IPS-NIHi11 (cell line): ENCODE results near the gene SLC1A7.

Experiments used
- DNase-seq: peaks from one replicate; pipeline ENCODE4 v3.0.0; 2012; ENCODE audit warnings: mixed read lengths, low spot score

SLC1A7 gene

DNA sequence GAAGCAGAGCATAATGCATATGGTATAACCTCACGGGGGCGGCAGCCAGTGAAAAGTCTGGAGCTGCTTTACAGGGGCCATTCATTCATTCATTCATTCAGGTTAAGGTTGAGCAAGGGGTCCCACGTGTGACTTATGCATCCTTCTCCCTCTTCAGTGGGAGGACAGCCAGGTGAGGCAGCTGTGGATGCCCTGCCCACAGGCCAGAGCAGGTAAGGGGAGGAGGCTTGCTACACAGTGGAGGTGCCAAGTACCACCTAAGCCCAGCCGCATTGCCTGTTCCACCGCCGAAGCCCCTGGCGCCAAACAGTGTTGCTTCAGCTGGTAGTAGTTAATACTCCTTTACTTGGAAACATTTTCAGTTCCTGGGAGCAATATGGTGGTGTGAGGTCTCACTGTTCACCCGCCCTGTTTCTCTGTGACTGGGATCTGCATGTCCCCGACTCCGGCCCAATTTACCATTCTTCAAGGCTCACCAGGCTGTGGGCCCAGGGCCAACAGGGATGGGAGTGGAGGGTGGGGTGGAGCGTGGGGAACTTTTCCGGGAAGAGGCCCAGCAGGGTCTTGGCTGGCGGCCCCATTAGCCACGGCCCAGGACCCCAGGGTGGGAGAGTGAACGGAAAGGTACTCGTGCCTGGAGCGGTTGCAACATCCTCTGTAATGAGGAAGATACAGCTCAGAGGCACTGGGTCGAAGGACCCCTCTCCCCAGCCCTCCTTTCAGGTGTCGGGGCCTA is 81.1 kb downstream of the SLC1A7 start:
- no peak for DNase-seq

DNA sequence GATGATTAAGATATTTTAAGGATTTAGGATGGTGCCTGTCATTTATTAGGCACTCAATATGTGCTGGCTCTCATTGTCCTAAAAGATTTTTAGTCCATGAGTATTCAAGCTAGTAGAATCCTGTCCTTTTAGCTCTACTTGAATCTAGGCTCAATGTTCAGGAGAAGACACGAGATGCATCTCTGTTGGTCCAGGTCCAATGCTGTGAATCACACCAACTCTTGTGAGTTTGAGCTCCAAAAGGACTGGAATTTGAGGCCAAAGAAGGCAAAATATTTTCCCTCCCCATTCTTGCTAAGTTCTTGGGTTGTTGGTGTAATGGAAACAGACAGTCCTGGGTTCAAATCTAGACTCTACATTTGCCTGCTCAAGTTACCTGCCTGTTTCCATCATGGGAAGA is 81.9 kb downstream of the SLC1A7 start:
- DNase-seq, result no peak

- DNase-seq, result no peak
Measured at GRCh38 chr1:53057127-53057526, 85.3 kb downstream of the SLC1A7 start.

- DNase-seq, result no peak
Measured at GRCh38 chr1:53051676-53052075, 90.8 kb downstream of the SLC1A7 start.

GRCh38 chr1:53050310-53050709 is 92.1 kb downstream of the SLC1A7 start:
- no peak for DNase-seq

- DNase-seq, result no peak
Measured at GRCh38 chr1:53049574-53049967, 92.9 kb downstream of the SLC1A7 start.

- no peak for DNase-seq
Measured at GRCh38 chr1:53048960-53049573, 93.4 kb downstream of the SLC1A7 start.

- DNase-seq, result no peak
Measured at GRCh38 chr1:53047737-53048736, 94.4 kb downstream of the SLC1A7 start.

- peak; percentile 39 for DNase-seq
Measured at GRCh38 chr1:53046930-53047329, 95.5 kb downstream of the SLC1A7 start.

DNA sequence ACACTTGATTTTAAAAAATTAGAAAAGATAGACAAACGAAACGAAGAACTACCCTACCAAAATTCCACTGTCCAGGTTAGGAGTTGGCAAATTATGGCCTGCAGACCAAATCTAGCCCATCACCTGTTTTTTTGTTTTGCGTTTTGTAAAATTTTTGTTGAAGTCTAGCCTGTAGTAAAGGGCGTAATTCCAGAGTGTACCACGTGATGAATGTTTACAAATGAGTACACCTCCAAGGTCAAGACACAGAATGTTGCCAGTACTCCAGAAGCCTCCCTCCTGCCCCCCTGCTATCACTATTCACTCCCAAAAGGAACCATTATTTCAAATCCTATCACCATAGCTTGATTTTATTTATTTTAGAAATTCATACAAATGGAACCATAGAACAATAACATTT is 97.5 kb downstream of the SLC1A7 start:
- no peak for DNase-seq

GRCh38 chr1:53043271-53043670 is 99.2 kb downstream of the SLC1A7 start:
- no peak for DNase-seq

DNA sequence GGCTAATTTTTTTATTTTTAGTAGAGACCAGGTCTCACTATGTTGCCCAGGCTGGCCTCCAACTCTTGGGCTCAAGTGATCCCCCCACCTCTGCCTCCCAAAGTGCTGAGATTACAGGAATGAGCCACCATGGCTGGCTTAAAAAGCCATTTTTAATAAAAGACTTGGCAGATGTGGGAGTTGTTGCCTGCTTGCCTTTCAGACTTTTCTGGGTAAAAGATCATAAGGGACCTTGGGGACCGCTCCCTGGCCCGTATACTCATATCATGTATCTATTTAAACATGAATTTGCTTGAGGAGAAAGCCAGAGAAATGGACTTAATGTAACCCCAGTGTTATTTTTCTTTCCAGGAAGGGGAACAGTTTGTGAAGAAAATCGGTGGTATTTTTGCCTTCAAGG is 103.9 kb downstream of the SLC1A7 start:
- no peak for DNase-seq
